ENCODE data around the gene STX8.

DNA sequence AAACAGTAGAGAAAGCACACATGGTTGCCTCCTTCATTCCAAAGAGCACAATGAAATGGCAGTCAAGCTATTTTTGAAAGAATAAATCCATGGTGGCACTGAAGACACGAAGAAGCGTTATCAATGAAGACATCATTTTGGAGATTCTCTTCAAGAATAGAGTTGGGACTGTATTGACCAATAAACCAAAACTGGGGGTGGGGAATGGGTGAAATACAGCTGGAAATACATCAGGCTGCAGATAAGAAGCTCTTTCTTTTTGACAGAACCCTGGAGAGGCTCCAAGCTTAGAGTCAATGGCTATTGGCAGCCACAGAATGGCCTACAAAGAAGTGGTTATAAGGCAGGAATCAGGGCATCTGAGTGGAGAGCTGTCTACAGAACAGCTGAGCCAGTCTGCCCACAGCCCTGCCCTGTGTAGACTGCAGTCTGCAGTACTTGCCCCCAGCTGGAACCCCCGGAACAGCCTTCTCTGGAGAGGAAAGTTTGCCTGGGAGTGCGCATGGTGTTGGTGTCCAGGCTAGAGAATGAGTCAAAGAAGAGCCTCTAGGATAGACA, 100.4 kb downstream of the STX8 start:
- TF ChIP-seq, protein P1, sequence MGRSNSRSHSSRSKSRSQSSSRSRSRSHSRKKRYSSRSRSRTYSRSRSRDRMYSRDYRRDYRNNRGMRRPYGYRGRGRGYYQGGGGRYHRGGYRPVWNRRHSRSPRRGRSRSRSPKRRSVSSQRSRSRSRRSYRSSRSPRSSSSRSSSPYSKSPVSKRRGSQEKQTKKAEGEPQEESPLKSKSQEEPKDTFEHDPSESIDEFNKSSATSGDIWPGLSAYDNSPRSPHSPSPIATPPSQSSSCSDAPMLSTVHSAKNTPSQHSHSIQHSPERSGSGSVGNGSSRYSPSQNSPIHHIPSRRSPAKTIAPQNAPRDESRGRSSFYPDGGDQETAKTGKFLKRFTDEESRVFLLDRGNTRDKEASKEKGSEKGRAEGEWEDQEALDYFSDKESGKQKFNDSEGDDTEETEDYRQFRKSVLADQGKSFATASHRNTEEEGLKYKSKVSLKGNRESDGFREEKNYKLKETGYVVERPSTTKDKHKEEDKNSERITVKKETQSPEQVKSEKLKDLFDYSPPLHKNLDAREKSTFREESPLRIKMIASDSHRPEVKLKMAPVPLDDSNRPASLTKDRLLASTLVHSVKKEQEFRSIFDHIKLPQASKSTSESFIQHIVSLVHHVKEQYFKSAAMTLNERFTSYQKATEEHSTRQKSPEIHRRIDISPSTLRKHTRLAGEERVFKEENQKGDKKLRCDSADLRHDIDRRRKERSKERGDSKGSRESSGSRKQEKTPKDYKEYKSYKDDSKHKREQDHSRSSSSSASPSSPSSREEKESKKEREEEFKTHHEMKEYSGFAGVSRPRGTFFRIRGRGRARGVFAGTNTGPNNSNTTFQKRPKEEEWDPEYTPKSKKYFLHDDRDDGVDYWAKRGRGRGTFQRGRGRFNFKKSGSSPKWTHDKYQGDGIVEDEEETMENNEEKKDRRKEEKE (IDR thresholded peaks at IDR 0.05; ENCODE audit: borderline replicate concordance in 1 of 2, control insufficient read depth in 1 of 2, low read depth in 2 of 2, low read length in 1 of 2): no peak
- no peak for TF ChIP-seq ZNF311 (CRISPR knock-in tag; IDR thresholded peaks at IDR 0.05)
- TF ChIP-seq BHLHE40 (IDR thresholded peaks at IDR 0.05; ENCODE audit: low read length): no peak
